ENCODE data around the gene ADM5.
"Not testable (repeated sequence)": the region's sequence is repeated elsewhere in the genome, so short reads cannot be mapped to it uniquely, and the experiment has no call there.

Gene ADM5

DNA sequence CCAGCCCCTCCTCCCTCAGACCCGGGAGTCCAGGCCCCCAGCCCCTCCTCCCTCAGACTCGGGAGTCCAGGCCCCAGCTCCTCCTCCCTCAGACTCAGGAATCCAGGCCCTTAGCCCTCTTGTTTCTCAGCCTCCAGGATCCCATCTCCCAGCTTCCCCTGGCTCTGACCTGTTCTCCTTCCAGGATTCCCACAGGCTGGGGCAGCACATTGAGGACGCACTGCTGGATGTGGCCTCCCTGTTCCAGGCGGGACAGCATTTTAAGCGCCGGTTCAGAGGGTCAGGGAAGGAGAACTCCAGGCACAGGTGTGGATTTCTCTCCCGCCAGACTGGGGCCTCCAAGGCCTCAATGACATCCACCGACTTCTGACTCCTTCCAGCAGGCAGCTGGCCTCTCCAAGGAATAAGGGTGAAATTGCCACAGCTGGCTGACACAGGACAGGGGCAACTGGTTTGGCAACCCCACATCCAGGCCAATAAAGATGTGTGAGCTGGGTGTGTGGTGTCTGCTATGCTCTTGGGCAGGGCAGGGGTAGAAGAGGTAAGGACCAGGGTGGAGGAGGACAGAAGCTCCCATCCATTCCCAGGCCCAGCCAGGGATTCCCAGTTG, 23.9 kb downstream of the ADM5 start:
- H3K27ac ChIP-seq (ENCODE audit: low read length) = no peak overlapping the region
- peaks cover 0 to 3% of the 10 kb centered on the region in 2 donors for H3K4me1 ChIP-seq (ENCODE audit: control insufficient read depth in 1 of 2, insufficient read depth in 2 of 2, low read length in 2 of 2)
- no peaks in the 10 kb centered on the region for H3K9me3 ChIP-seq (ENCODE audit: control insufficient read depth in 1 of 2, low read length in 2 of 2)
- no peaks in the 10 kb centered on the region for H3K36me3 ChIP-seq (ENCODE audit: control insufficient read depth in 1 of 2, insufficient read depth in 2 of 2, low read length in 2 of 2)
- H3K4me3 ChIP-seq (ENCODE audit: low read depth in 1 of 2, low read length in 2 of 2) = no peak overlapping the region
- H3K27me3 ChIP-seq (ENCODE audit: low read depth, low read length) = no peaks in the 10 kb centered on the region

DNA sequence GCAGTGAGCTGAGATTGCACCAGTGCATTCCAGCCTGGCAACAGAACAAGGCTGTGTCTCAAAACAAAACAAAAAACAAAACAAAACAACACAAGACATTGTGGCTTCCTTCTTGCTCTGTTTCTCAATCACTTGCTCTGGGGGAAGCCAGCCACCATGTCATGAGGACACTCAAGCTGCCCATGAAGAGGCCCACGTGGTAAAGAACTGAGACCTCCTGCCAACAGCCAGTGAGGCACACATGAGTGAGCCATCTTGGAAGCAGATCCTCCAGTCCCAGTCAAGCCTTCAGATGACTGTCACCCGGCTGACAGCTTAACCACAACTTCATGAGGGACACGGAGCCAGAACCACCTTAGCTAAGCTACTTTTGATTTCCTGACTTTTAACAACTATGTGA, 26.8 kb downstream of the ADM5 start:
- Histone ChIP-seq H3K4me1 (ENCODE audit: control insufficient read depth in 1 of 2, insufficient read depth in 2 of 2, low read length in 2 of 2) (peaks cover 0 to 3% of the 10 kb centered on the region in 2 donors), H3K36me3 (ENCODE audit: control insufficient read depth in 1 of 2, insufficient read depth in 2 of 2, low read length in 2 of 2) (no peaks in the 10 kb centered on the region), H3K4me3 (ENCODE audit: low read depth in 1 of 2, low read length in 2 of 2) (no peak overlapping the region), H3K27ac (ENCODE audit: low read length) (no peak overlapping the region), H3K27me3 (ENCODE audit: low read depth, low read length) (no peaks in the 10 kb centered on the region), H3K9me3 (ENCODE audit: control insufficient read depth in 1 of 2, low read length in 2 of 2) (no peaks in the 10 kb centered on the region)

DNA sequence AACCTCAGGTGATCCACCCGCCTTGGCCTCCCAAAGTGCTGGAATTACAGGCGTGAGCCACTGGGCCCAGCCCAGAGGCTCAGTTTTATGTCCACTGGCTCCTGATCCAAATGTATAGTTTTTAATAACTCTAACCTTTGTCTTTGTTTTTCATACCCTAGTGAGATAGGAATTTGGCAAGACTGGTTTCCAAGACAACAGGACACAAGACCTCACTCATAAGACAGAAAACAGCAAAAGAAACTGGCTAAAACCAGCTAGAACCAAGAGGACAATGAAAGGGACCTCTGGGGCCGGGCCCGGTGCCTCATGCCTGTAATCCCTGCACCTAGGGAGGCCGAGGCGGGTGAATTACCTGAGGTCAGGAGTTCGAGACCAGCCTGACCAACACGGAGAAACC, 29.1 kb downstream of the ADM5 start:
- H3K9me3 ChIP-seq (ENCODE audit: control insufficient read depth in 1 of 2, low read length in 2 of 2) = no peaks in the 10 kb centered on the region
- no peak overlapping the region for H3K4me3 ChIP-seq (ENCODE audit: low read depth in 1 of 2, low read length in 2 of 2)
- H3K36me3 ChIP-seq (ENCODE audit: control insufficient read depth in 1 of 2, insufficient read depth in 2 of 2, low read length in 2 of 2) = no peaks in the 10 kb centered on the region
- no peak overlapping the region for H3K27ac ChIP-seq (ENCODE audit: low read length)
- no peaks in the 10 kb centered on the region for H3K4me1 ChIP-seq (ENCODE audit: control insufficient read depth in 1 of 2, insufficient read depth in 2 of 2, low read length in 2 of 2)
- no peaks in the 10 kb centered on the region for H3K27me3 ChIP-seq (ENCODE audit: low read depth, low read length)

DNA sequence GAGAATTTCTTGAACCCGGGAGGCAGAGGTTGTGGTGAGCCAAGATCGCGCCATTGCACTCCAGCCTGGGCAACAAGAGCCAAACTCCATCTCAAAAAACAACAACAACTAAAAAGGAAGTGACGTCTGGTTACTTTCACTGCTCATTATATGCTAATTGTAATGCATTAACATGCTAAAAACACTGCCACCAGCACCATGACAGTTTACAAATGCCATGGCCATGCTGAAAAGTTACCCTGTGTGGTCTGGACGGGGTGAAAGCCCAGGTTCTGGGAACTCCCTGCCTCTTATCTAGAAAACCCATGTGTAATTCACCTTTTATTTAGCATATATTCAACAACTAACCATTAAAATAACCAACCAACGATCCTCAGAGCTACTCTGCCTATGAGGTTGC, 29.6 kb downstream of the ADM5 start:
- H3K9me3 ChIP-seq (ENCODE audit: control insufficient read depth in 1 of 2, low read length in 2 of 2) = no peaks in the 10 kb centered on the region
- H3K4me1 ChIP-seq (ENCODE audit: control insufficient read depth in 1 of 2, insufficient read depth in 2 of 2, low read length in 2 of 2) = no peaks in the 10 kb centered on the region
- H3K27me3 ChIP-seq (ENCODE audit: low read depth, low read length) = no peaks in the 10 kb centered on the region
- no peak overlapping the region for H3K4me3 ChIP-seq (ENCODE audit: low read depth in 1 of 2, low read length in 2 of 2)
- H3K27ac ChIP-seq (ENCODE audit: low read length) = no peak overlapping the region
- no peaks in the 10 kb centered on the region for H3K36me3 ChIP-seq (ENCODE audit: control insufficient read depth in 1 of 2, insufficient read depth in 2 of 2, low read length in 2 of 2)

DNA sequence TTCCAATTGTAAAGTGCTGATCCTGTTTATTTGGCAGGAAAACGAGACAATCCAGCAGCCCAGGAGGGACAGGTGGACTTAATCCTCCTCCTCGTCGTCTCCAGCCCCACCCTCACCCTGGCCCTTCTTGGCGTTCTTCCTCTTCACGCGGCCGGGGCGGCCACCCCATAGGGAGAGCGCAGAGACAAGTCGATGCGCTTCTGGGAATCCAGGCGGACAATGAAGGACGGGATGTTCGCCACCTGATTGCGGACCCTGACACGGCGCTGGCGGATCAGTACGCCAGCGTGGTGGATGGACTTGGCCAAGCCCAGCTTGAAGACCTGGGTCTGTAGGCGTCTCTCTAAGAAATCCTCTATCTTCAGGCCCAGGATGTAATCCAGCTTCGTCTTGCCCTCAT, 30.0 kb downstream of the ADM5 start:
- H3K4me3 ChIP-seq (ENCODE audit: low read depth in 1 of 2, low read length in 2 of 2); H3K9me3 ChIP-seq (ENCODE audit: control insufficient read depth in 1 of 2, low read length in 2 of 2); H3K36me3 ChIP-seq (ENCODE audit: control insufficient read depth in 1 of 2, insufficient read depth in 2 of 2, low read length in 2 of 2); H3K4me1 ChIP-seq (ENCODE audit: control insufficient read depth in 1 of 2, insufficient read depth in 2 of 2, low read length in 2 of 2); H3K27me3 ChIP-seq (ENCODE audit: low read depth, low read length); H3K27ac ChIP-seq (ENCODE audit: low read length): not testable (repeated sequence)

DNA sequence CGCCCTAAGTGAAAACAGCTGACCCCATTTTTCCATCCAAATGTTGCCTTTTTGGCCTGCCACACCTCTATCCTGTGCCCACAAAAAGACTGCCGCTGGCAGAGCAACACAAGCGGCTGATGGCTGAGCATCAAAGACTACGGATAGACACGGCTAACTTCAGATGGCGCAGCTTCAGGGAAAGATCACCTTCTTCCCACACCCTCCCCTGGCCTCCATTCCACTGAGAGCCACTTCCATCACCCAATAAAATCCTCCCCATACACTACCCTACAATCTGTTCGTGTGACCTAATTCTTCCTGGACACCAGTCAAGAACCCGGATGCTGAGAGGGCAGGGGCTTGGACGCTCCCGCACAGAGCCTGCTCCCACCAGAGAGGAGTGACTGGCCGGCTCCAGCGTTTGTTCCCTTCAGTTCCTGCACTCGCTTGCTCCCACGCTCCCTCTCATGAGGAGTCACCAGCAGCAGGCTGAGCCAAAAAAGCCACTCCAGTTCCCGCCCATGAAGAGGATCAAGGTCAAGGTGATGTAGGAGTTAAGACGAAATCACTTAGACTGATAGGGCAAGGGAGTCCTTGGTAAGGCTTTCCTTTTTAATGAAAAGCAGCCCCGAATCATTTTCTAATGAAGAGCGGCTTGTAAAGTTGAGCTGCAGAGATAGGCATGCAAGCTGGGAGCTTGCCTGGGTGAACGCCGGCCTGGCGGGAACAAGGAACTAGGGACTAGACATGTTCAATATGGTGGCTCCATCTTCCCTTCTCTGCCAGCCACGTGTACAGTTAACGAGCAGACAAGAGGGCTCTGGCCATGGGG, 38.0 kb downstream of the ADM5 start:
- Histone ChIP-seq H3K27ac (ENCODE audit: low read length) (no peak overlapping the region), H3K36me3 (ENCODE audit: control insufficient read depth in 1 of 2, insufficient read depth in 2 of 2, low read length in 2 of 2) (no peaks in the 10 kb centered on the region), H3K9me3 (ENCODE audit: control insufficient read depth in 1 of 2, low read length in 2 of 2) (no peaks in the 10 kb centered on the region), H3K27me3 (ENCODE audit: low read depth, low read length) (no peaks in the 10 kb centered on the region), H3K4me3 (ENCODE audit: low read depth in 1 of 2, low read length in 2 of 2) (no peak overlapping the region), H3K4me1 (ENCODE audit: control insufficient read depth in 1 of 2, insufficient read depth in 2 of 2, low read length in 2 of 2) (no peaks in the 10 kb centered on the region)

DNA sequence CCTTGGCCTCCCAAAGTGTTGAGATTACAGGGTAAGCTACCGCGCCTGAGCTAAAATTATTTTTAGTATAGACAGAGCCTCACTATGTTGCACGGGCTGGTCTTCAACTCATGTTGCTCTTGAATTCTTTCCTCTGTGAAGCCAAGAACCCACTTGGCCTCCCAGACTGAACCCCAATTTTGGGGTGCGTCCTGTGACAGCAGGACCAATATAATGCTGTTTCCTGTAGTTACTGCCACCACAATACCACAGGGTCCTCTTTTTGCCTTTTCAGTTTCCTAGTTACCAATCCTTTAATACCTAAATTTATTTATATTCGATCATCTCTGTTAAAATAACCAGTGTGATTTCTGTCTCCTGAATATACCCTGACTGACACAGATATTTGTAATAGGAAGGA, 40.8 kb downstream of the ADM5 start:
- Histone ChIP-seq H3K4me3 (ENCODE audit: low read depth in 1 of 2, low read length in 2 of 2) (no peak overlapping the region), H3K4me1 (ENCODE audit: control insufficient read depth in 1 of 2, insufficient read depth in 2 of 2, low read length in 2 of 2) (no peaks in the 10 kb centered on the region), H3K36me3 (ENCODE audit: control insufficient read depth in 1 of 2, insufficient read depth in 2 of 2, low read length in 2 of 2) (no peaks in the 10 kb centered on the region), H3K9me3 (ENCODE audit: control insufficient read depth in 1 of 2, low read length in 2 of 2) (no peaks in the 10 kb centered on the region), H3K27ac (ENCODE audit: low read length) (no peak overlapping the region), H3K27me3 (ENCODE audit: low read depth, low read length) (no peaks in the 10 kb centered on the region)

DNA sequence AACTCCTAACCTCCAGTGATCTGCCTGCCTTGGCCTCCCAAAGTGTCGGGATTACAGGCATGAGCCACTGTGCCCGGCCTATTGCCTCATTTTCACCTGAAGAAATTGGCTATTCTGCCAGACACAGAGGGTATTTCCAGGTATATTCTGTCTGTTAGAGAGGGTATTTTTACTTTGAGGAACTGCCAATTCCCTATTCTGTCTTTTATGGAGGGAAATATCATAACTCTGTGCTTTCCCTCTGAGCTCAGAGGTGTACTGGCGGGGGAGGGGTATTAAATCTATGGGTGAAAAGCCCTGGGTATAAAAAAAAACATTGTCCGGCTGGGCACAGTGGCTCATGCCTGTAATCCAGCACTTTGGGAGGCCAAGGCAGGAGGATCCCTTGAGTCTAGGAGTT, 48.9 kb downstream of the ADM5 start:
- H3K4me3 ChIP-seq (ENCODE audit: low read depth in 1 of 2, low read length in 2 of 2) = no peak overlapping the region
- H3K9me3 ChIP-seq (ENCODE audit: control insufficient read depth in 1 of 2, low read length in 2 of 2) = no peaks in the 10 kb centered on the region
- no peaks in the 10 kb centered on the region for H3K27me3 ChIP-seq (ENCODE audit: low read depth, low read length)
- no peaks in the 10 kb centered on the region for H3K36me3 ChIP-seq (ENCODE audit: control insufficient read depth in 1 of 2, insufficient read depth in 2 of 2, low read length in 2 of 2)
- no peak overlapping the region for H3K27ac ChIP-seq (ENCODE audit: low read length)
- H3K4me1 ChIP-seq (ENCODE audit: control insufficient read depth in 1 of 2, insufficient read depth in 2 of 2, low read length in 2 of 2) = no peaks in the 10 kb centered on the region

DNA sequence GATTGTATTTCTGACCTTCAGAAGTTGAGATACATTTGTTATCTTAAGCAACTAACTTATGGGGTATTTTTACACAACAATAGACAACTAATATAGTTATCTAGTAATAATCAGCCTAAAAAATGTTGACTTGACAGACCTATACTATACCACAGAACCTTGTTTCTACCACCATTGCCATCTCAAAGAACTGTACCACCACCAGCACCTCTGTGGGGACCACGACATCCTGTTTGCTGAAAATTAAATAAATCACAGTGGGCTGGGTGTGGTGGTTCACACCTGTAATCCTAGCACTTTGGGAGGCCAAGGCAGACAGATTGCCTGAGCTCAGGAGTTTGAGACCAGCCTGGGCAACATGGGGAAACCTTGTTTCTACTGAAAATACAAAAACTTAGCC, 49.7 kb downstream of the ADM5 start:
- H3K9me3 ChIP-seq (ENCODE audit: control insufficient read depth in 1 of 2, low read length in 2 of 2) = no peaks in the 10 kb centered on the region
- no peak overlapping the region for H3K4me3 ChIP-seq (ENCODE audit: low read depth in 1 of 2, low read length in 2 of 2)
- H3K27me3 ChIP-seq (ENCODE audit: low read depth, low read length) = no peaks in the 10 kb centered on the region
- H3K27ac ChIP-seq (ENCODE audit: low read length) = no peak overlapping the region
- H3K36me3 ChIP-seq (ENCODE audit: control insufficient read depth in 1 of 2, insufficient read depth in 2 of 2, low read length in 2 of 2) = no peaks in the 10 kb centered on the region
- no peaks in the 10 kb centered on the region for H3K4me1 ChIP-seq (ENCODE audit: control insufficient read depth in 1 of 2, insufficient read depth in 2 of 2, low read length in 2 of 2)

DNA sequence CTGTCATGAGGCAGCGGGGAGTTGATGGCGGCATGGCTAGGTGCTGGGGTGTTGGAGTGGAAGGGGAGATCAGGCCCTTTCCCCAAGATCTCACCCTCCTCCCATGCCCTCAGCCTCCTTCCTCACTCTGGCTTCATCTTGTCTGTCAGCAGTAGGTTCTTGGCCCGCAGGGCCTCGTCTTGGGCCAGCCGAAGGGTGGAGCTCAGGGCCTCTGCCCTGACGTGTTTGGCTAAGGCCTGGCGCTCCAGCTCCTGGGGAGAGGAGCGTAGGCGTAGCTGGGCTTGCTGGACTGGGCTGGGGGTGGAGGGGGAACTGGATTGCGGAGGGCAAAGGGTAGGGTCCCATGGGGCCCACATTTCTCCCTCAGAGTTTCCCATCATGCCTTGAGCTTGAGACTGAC, 50.5 kb downstream of the ADM5 start:
- H3K4me3 ChIP-seq (ENCODE audit: low read depth in 1 of 2, low read length in 2 of 2) = no peak overlapping the region
- no peaks in the 10 kb centered on the region for H3K4me1 ChIP-seq (ENCODE audit: control insufficient read depth in 1 of 2, insufficient read depth in 2 of 2, low read length in 2 of 2)
- no peak overlapping the region for H3K27ac ChIP-seq (ENCODE audit: low read length)
- H3K27me3 ChIP-seq (ENCODE audit: low read depth, low read length) = no peaks in the 10 kb centered on the region
- H3K36me3 ChIP-seq (ENCODE audit: control insufficient read depth in 1 of 2, insufficient read depth in 2 of 2, low read length in 2 of 2) = no peaks in the 10 kb centered on the region
- no peaks in the 10 kb centered on the region for H3K9me3 ChIP-seq (ENCODE audit: control insufficient read depth in 1 of 2, low read length in 2 of 2)

Measured in muscle layer of duodenum (tissue), 2 donors.